Endometrium (tissue), 2 donors: ENCODE measurements around the gene FLNB.

Experiments
- FAIRE-seq: peaks from 2 replicates; lab custom pipeline; 2012; peaks lifted over from hg19 to GRCh38; lab: Jason Lieb, UNC
- donor health status: control.
- donor health status: control.

Gene FLNB

DNA sequence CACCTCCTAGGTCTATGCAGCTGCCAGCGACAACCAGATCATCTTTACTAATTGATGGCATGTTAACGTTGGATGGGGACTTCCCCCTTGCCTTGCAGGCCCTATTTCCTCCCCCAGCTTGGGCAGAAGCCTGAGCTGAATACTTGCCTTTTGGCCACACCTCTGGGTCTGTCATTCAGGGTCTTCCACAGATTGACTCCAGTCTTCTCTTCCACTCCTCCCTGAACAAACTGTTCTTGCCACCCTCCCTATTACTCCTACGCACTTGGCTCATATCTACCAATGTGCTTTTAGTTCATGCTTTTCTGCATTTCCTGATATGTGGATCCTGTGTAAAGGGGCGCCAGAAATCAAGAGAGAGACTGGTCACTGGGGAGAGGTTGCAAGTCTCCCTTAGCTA is 129.1 kb downstream of the FLNB start:
- FAIRE-seq, result no peak

DNA sequence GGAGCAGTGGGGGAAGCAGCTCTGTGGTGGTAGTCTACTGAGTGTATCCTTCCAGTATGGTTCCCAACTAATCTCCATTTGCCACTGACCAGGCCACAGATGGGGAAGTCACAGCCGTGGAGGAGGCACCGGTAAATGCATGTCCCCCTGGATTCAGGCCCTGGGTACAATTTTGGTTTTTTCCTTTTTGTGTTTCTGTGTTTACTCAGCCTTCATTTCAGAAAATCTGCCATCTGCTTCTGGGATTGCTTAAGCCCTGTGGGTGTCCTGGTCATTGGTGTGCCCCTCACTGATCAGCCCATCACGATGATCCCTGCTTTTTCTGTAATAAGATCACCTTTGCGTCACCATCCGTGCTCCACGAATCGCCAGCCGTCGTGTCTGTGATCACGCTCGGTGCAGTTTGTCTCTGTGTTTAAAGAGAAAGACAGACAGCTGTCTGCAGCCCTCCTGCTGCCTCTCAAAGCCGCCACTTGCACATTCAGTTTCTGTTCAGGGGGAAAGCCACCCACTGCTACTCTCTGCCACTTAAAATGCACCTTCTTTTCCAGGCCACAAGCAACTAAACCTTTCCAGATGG is 133.6 kb downstream of the FLNB start:
- no peak for FAIRE-seq

DNA sequence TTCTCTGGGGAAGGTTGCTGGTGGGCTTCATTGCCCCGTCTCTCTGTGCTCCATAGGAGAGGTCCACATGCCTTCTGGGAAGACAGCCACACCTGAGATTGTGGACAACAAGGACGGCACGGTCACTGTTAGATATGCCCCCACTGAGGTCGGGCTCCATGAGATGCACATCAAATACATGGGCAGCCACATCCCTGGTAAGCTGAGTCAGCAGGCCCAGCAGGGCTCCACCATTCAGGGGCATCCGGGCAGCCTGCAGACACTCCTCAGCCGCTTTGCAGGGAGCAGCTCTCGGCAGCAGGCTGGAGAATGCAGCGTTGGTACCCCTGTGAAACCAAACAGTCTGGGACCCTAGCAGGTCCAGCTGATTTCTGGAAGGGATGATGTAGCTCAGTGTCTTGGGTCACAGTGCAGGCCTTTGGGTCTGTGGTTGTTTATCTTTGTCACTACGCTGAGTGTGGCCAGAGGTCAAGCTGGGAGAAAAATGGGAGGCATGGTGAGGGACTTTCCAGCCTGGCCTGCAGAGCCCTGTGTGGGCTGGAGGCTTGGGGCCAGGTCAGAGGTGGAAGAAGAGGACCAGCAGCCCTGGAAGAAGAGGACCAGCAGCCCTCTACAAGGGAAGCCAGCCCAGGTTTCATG is 135.3 kb downstream of the FLNB start:
- no peak for FAIRE-seq

DNA sequence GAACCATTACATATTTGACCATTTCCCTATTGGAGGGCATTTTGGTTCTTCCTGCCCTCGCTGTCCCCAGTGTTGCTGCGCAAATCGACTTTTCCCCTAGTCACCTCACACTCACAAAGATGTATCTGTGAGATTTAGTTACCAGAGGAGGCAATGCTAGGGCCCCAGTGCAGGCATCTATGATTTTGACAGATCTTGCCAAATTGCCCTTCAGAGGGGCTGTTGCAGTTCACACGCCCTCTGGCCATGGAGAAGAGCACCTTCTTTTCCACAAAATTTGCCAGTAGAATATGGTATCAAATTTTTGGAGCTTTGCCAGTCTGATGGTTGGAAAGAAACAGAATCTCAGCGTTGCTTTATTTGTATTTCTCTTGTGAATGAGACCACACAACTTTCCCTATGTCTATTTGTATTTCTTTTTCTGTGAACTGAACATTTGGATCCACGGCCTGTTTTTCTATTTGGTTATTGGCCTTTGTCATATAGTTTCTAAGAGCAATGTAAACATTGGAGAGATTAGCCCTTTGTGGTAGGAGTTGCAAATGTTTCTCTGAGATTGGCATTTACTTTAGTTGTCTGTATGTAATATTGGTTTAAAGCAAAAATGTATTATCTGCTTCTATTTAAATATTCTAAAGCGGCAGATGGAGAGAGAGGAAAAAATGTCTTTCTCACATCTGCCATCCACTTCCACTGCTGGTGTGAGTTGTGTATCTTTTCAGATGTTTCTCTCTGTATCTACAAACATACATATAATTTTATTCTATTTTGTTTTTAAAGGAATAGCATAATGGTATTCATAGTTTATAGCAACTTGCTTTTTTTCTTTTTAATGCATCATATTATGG is 136.5 kb downstream of the FLNB start:
- no peak for FAIRE-seq

DNA sequence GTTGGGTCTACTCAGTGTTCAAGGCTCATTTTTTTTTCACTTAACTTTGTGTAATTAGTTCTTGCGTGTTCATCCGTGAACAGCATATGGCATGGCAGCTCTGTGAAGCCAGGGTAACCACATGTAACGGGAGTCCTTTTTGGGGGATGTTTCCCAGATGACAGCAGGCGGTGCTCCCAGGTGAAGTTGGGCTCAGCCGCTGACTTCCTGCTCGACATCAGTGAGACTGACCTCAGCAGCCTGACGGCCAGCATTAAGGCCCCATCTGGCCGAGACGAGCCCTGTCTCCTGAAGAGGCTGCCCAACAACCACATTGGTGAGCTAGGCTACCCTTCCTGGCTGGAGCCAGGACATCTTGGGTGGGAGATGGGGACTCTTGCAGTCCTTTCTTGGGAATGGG is 139.8 kb downstream of the FLNB start:
- no peak for FAIRE-seq

DNA sequence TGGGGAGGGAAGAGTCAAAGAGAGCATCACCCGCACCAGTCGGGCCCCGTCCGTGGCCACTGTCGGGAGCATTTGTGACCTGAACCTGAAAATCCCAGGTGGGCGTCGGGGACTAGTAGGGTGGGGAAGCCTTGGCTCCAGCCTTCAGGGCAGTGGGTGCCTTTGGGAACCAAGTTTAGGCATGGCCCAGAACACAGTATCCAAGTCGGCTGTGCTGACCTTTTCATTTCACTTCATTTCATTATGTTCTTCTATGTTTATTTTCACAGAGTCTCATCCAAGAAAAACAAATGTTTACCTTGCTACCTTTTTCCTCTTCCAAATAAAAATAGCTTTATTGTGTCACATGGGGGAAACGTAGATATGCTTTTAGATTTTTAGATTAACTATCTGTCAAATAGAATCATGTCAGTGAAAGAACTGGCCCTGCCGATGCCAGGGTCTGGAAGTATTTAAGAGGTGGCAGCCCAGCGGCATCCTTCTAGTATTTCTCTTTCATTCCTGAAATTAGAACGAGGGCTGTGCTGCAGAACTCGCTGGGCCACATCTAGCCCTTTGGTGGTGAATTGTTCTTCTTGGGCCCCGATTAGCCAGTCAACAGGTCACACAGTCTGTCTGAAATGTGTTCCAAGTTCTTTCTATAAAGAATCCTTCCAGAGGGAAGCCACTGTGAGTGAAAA is 142.0 kb downstream of the FLNB start:
- FAIRE-seq, result no peak

DNA sequence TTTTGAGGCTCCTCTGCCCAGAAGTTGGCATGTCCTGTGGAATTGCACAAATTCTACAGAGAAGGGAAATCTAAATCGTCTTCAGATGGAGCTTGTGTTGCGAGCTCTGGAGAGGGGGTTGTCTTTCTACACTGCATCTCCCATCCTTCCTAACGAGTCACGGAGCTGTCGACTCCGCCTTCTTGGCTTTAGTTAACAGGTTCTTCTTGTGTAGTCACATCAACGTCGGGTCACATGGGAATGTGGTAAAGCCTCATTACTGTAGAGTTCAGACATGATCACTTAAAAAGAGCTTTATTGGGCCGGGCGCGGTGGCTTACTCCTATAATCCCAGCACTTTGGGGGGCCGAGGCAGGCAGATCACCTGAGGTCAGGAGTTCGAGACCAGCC is 142.6 kb downstream of the FLNB start:
- no peak for FAIRE-seq

DNA sequence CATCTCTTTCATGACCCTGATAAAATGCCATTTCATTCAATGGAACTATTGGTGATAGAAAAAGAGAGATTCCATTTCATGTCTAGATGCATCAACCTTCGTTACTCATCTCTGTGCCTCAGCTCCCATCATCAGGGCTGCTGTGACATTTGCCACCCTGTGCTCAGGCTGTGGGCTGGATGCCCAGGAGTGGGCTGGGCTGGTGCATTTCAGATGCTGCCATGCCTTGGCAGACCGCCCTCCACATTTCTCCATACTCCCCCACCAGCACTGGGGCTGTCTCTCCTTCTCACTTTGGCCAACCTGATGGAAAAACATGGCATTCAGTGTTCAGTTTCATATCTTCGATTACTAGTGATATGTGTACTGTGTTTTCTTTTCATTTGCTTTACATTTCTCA is 143.4 kb downstream of the FLNB start:
- no peak for FAIRE-seq

DNA sequence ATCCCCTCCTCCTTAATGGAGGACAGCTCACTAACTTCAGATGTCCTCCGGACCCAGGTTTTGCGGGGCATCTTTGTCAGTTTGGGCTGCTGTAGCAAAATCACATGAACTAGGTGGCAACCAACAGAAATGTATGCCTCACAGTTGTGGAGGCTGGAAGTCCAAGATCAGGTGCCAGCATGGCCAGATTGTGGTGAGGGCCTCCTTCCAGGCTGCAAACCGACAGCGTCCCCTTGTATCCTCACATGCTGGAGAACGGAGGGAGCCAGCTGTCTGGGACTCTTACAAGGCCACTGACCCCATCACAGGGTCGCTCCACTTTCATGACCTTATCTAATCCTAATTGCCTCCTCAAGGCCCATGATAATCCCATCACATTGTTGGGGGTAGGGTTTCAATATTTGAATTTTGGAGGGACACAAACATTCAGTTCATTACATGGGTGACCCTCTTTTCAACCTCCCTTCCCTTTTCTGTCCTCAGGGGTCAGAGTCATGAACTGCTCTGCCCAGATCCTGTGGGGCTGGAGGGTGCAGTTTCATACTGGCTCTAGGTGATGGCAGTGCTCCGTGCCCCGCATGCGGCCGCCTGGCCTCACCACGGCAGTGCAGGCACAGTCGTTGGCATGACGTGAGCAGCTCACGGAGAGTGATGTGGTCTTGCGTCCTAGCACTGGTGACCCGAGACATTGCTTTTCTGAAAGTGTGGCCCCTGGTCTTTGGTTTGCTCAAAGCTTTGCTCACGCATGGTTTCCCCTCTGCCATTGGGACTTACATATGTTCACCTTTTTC is 144.2 kb downstream of the FLNB start:
- FAIRE-seq, result no peak

DNA sequence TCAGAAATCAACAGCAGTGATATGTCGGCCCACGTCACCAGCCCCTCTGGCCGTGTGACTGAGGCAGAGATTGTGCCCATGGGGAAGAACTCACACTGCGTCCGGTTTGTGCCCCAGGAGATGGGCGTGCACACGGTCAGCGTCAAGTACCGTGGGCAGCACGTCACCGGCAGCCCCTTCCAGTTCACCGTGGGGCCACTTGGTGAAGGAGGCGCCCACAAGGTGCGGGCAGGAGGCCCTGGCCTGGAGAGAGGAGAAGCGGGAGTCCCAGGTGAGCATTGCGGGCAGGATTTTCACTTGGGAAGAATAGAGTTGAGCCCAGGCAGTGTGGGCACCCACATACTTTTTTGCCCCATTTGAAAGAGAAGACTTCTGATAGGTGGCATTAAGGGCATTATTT is 145.1 kb downstream of the FLNB start:
- FAIRE-seq, result no peak

DNA sequence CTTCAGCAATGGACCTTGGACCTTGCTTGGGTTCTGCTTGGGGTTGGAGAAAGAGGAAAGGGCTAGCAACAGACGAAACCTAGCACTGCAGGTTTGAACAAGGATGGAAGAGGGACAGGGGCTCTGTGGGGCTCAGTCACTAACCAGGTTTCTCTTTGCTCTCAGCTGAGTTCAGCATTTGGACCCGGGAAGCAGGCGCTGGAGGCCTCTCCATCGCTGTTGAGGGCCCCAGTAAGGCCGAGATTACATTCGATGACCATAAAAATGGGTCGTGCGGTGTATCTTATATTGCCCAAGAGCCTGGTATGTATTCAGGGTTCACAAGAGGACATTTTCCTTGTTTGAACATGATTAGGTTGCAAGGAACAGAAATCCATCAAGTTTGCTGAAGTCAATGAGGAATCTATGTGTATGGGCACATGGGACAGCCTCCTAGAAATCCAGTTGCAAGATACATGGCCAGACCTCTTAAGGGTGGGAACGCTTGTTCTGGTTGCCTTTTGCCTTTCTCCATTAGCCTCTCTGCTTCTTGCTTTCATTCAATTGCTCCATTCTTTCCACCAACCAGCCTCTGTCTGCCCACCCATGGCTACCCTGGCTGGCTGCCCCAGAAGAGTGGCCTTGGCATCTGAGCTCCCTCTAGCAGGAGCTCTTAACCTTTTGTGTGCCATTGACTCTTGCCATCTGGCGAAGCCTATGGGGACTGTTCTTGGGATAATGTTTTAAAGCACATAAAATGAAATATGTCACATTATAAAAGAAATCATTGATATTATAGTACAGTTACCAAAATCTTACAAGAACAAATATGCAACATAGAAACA is 146.6 kb downstream of the FLNB start:
- FAIRE-seq, result no peak

DNA sequence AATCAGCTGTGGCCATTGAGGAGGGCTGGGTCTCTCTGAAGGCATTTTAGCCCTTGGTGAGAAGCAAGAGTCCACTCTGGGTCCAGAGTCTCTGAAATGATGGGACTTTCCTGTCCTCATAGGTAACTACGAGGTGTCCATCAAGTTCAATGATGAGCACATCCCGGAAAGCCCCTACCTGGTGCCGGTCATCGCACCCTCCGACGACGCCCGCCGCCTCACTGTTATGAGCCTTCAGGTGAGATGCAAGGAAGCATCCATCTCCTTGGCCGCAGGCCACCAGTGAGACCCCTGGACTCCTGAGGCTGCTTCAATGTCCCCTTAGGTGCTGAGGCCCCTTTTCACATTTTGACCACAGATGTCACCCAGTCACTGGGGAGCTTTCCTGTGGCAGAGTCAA is 147.6 kb downstream of the FLNB start:
- no peak for FAIRE-seq

DNA sequence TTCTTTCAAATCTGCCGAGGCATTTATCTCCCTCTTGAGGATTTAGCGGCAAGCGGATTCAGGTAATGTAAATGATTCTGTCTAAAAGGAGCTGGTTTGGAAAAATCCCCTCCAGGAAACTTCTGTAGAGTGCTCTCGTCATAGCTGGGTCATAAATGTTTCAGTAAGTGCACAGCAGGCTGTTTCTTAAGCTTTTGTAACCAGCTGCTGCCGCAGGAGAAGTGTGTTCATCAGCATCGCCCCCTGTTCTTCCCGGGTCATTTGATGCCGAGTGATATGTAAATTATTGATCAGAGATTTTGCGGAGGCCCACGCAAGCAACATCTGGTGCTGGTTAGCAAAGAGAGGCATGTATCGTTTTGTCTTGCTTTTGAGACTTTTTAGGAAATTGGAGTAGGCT is 149.5 kb downstream of the FLNB start:
- no peak for FAIRE-seq

DNA sequence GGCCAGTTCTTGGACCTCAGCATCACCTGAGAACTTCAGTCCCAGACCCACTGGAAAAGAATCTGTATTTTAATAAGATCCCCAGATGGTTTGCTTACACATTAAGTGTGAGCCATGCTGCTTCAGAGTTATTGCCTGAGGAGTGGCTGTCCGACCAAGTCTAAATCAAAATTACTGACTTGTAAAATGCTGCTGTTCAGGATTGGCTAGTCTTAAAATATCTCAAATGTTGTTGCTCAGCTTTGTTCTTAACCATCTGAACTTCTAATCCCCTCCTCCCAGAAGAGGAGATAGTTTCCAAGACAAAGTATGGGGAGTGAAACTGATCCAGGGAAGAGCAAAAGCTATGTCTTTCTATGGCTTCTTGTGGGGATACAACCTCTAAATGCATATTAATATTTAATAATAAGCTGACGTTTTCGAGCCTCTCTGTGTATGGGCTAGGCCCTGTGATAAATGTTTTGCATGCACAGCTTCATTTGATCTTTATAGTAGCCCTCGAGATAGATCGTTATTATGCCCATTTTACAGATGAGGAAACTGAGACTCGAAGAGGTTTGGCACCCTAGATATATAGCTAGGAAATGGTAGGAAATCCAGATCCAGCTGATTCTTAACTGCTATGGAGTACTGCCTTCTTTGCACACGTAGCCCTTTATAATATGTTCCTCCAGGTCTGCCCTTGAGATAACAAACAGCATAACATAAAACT is 150.4 kb downstream of the FLNB start:
- no peak for FAIRE-seq

DNA sequence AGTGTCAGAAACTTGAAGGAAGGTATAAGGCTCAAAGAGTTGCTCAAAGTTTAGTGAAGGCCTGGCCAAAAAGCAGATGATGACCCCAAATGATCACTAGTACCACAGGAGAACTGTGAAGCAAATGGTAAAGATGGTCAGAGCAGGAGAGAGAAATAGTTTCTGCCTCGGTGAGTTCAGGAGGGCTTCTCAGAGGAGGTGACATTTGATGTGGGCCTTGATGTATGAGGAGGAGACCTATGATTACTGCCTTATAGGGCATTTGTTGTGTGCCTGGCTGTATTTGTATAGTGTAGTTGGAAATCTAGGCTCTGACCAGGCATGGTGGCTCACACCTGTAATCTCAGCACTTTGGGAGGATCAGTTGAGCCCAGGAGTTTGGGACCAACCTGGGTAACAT is 152.2 kb downstream of the FLNB start:
- no peak for FAIRE-seq

DNA sequence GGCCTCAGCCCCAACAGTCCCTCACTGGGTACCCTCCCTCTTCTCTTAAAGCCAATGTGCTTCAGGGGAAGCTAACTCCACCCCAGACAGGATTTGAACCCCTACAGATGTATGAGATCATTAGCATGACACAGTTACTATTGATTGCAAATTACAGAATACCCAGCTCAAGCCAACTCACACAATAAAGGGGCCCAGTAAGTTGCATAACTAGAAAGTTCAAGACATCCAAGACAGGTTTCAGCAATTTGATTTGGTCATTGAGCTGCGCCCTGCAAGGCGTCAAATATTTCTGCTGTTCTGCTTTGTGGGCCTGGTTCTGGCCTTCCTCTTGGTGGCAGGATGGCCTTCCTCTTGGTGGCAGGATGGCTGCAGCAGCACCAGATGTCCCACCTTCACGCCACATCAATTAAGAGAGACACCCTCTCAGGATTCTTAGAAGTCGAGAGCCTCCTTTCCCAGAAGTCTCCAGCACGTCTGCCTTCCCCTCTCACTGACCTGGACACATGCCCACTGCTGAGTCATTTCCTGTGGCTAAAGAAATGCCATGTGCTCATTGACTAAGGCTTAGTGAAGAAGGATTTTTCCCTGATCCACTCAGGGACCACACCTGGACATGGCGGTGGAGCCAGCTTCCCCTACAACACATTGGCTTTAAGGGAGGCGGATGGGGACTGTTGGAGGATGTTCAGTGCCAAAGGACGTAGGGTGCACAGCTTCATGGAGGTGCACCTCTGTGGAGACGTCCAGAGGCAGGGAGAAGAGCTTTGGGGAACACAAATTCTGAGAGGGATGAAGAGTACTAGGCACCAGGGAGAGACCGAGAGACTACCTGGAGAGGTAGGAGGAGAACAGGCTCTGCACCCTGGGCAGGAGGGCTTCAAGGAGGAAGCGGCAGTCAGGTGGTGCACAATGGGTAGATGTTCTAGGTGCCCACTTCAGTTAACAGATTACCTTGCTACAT is 153.5 kb downstream of the FLNB start:
- no peak for FAIRE-seq

DNA sequence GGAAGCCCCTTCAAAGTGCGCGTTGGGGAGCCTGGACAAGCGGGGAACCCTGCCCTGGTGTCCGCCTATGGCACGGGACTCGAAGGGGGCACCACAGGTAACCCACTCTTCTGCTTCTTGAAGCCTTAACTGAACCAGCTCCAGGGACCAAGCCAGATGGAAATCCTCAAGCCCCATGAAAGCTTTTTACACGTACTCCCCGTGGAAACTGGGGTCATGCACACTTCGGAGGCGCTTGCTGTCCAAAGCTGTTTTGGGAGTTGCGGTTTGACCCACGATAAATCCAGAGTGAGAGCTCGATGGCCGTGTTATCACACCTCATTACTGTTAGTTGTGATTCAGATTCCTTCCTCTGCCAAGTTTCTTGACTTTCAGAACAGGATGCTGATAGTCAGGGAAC is 155.0 kb downstream of the FLNB start:
- FAIRE-seq, result no peak

DNA sequence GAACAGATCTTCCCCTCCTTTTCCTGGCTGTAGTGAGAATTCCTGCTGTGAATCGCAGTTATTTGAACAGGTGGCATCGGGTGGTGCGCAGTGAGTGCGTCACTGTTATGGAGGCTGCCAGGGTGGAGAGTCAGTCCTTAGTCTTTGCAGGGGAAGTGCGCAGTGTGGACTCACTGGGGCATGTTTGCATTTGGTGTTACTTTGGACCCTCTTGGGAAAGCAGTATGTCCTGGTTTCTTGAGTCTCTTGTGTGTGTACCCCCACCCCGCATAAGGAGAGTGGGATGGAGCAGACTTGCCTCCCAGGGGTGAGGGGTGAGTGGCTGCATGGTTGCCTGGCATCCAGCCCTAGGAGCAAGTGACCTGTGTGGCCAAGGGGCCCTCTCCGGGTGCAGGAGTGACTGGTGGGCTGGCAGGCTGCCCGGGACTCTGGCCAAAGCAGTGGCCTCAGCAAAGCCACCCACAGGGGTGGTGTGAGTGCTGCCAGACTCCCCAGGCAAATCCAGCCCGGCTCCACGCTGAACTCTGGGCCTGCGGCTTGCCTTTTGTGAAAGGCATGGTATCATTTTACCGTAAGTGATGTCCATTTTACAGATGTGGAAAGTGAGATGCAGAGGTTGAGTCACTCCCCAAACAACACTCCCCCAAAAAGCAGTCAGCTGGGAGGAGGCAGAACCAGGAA is 156.1 kb downstream of the FLNB start:
- FAIRE-seq, result no peak
